CD4-positive, alpha-beta T cell treated with Interferon alpha-2 for 1 hour (primary cell): Measurements from ENCODE around the gene RPS6KL1.

Experiments
- DNase-seq, 2 donors: peaks; one replicate each; pipeline ENCODE4 v3.0.0-alpha.2; 2020 to 2022

RPS6KL1 gene

GRCh38 chr14:74952180-74952665 lies 29.2 kb upstream of the RPS6KL1 start:
- no peak for DNase-seq

GRCh38 chr14:74951443-74952179 lies 28.6 kb upstream of the RPS6KL1 start:
- DNase-seq, result no peak

- no peak for DNase-seq
Observed at GRCh38 chr14:74950795-74951442, 27.9 kb upstream of the RPS6KL1 start.

GRCh38 chr14:74949859-74950573 lies 27.0 kb upstream of the RPS6KL1 start:
- DNase-seq, result no peak

- DNase-seq, result no peak
Observed at GRCh38 chr14:74949191-74949601, 26.1 kb upstream of the RPS6KL1 start.

DNA sequence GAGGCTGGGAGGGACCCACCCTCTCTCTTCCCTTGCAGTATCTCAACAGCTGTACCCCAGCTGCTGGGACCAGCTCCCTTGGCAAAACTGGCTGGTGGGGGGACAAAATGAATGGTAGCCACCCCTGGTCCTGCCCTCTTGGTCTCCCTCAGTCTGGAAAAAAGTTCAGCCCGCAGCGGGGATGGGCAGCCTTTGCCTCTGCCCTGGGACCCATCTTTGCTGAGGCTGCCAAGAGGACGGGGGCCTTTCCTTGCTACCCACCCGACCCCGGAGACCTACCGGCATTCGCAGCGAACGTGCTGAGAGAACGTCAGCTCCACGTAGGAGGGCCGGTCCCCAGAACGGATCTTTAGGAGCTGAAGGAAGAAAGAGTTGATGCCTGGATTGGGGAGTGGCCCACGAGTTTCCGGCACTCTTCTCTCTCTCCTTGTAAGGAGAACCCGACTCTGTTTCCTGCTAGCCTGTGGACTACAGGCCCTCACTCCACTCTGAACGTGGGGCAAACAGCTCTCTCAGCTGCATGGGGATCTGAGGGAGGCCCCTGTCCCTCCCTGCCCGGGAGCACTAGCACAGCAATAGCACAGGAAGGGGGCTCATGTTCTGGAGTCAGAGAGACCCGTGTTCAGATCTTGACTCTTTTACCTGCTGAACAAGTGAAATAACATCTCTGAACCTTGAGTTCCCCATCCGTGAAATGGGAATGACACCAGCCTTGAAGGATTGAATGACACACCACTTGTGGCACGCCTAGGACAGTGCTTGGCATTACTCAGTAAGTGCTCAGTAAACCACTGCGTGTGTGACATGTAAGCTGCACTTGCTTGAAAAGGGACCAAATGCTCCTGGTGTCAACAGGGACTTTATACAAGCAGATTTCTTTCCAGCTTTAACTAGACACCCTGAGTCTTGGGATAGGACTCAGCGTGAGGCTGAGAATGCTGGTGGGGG lies 25.4 kb upstream of the RPS6KL1 start:
- DNase-seq, result no peak

DNA sequence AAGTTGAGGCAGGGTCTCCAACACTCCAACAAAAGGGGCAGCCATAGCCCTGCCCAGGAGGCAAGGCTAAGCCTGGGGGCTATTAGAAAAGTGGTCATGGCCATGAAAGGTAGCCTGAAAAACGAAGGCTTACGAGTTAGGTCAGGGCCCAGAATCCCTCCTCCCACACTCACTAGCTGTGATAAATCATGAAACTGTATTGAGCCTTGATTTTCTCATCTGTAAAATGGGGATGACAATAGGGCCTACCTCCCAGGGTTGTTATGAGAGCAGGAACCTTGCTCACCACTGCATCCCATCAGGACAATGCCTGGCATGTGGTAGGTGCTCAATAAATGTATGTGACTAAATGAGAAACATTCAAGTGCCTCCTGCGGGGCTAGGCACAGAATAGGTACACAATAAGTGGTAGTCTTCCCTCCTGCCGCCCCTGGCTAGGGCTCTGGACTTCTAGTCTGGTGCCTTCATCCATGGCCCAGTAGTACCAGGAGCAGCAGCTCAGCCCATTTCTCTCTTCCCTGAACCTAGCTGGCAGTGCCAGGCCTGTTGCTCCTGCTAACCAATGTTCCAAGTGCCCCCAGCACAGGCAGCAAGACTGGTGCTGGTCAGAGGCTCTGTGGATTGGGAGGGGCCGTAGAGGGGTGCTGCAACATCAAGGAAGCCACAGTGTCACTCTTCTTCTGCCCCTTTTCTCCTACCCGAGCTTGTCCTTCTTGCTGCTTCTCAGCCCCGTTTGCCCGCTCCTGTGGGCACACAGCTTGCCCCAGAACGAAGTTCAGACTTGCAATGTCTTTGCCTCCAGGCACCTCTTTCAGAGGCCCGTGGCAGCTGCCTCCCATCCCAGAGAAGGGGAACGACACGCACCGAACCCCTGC lies 24.5 kb upstream of the RPS6KL1 start:
- DNase-seq, result no peak

GRCh38 chr14:74946659-74947281 lies 23.7 kb upstream of the RPS6KL1 start:
- no peak for DNase-seq

- DNase-seq, result peak; percentile 69 to 80
Observed at GRCh38 chr14:74945852-74946658, 23.0 kb upstream of the RPS6KL1 start.

GRCh38 chr14:74945261-74945851 lies 22.3 kb upstream of the RPS6KL1 start:
- peak in 1 of 2 donors; percentile 20 for DNase-seq

GRCh38 chr14:74942608-74943007 lies 19.5 kb upstream of the RPS6KL1 start:
- no peak for DNase-seq

- no peak for DNase-seq
Observed at GRCh38 chr14:74942181-74942580, 19.1 kb upstream of the RPS6KL1 start.

DNA sequence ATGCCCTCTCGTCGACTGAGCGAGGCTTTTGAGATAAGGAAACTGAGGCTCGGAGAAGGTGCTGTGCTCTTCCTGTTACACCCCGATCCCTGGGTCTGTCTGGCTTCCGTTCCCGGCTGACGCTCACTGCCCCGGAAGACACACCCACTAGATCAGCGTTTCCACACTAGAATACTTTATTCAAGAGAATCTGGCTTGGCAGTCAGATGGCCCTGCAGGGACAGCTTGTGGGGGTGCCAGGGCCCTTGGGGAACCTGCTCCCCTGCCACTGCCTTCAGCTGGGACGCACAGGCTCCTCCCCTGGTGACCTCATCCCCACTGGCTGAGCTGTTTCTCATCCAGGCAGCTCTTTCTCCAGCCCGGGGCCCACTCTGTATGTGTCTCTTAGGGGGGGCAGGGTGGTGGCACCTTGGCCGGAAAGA lies 18.6 kb upstream of the RPS6KL1 start:
- peak; percentile 59 to 70 for DNase-seq

DNA sequence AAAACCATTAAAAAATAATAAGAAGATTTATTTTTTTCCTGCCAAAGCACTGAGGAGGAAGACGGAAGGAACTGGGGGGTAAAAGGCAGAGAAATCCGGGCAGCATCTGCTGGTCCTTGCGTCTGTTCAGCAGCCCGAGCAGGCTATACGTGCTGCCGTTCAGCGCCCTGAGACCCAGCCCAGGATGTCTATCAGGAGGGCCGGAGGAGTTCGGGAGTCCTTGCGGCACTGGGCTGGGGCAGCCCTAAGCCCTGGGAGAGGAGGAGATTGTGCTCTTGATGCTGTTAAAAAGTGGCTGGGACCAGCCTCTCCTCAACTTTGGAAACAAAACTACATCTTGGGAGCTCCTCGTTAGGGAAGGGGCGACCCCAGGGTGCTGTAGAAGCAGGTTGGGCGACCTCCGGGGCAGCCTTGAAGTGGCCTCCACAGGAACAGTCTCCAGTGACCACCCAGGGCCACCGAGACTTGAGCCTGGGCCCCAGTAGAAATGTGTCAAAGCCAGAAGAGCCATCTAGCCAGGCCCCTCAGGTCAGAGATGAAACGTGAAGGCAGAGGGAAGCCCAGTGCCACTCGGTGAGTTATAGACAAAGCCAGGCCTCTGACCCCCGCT lies 18.0 kb upstream of the RPS6KL1 start:
- no peak for DNase-seq

DNA sequence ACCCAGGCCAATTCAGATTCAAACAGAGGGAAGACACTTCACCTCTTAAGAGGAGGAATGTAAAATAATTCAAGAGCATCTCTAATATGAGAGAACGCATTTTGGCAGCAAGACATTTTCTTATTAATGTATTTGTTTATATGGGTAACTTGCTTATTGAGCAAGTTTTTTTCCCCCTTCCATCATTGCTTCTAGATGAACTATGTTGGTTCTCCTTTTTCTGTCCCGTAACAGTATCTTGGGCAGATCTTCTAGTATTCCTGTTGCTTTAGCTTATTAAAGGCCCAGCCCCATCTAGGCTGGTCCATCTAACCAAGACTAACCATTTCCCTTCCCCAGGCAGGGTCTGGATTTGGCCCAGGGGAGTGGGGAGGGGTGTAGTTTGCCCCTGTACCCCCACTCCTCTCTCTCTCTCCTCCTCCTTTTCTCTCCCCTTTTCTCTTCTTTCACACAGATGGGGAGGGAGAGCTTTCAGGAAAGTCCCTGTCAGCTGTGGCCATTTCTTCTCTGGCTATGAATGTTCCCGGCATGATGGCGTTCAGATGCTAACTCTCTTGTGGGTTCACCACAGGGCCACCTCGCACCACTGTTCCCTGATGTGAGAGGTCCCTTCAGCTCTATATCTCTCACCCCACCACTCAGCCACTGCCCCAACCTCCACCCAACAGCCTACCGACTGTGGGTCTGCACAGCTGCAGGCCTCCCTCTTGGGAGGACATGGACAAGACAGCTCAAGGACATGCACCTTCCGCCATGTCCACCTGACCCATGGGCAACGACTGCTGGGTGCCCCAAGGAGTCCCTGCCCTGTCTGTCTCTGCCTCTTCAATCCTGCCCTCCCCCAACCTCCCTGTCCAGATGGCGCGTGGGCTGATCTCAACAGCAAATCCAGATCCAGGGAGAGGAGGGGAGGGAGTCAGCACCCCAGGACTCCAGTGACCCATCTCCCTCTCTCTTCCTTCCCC lies 15.8 kb upstream of the RPS6KL1 start:
- DNase-seq, result no peak

DNA sequence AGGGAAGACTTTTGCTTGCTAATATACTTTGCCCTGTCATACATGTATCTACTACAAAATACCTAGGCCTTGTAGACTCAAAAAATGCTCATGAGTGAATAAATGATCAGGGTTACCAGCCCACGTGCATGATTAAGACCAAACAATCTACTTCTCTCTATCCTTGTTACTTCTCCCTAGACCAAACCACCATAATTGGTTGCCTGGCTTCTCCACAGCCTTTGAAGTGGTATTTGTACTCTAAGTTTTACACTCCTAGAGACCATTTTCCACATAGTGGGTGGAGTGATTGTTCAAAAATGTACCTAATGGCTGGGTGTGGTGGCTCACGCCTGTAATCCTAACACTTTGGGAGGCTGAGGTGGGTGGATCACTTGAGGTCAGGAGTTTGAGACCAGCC lies 14.1 kb upstream of the RPS6KL1 start:
- no peak for DNase-seq

DNA sequence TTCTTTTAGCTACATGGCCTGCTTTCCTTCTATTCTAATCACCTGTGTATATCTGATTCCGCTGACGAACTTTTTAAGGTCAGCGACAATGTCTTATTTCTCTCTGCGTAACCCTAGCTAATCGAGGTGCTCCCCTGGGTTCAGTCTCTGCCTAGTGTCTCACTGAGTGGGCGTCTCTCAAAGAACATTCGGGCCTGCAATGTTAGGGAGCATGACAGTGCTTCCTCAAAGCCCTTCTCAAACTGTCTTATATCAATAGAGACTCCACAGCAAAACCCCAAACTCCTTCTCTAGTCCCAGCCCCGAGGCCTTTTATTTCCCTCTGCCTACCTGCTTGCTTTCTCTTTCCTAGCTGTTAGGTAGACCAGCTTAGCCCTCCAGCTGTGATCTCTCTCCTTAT lies 13.7 kb upstream of the RPS6KL1 start:
- no peak for DNase-seq

- no peak for DNase-seq
Observed at GRCh38 chr14:74936151-74936550, 13.1 kb upstream of the RPS6KL1 start.
